Measurements from ENCODE around the gene CPNE9.

The CPNE9 gene

GRCh38 chr3:9729419-9729818 lies 25.8 kb downstream of the CPNE9 start:
- TF ChIP-seq, protein P1, sequence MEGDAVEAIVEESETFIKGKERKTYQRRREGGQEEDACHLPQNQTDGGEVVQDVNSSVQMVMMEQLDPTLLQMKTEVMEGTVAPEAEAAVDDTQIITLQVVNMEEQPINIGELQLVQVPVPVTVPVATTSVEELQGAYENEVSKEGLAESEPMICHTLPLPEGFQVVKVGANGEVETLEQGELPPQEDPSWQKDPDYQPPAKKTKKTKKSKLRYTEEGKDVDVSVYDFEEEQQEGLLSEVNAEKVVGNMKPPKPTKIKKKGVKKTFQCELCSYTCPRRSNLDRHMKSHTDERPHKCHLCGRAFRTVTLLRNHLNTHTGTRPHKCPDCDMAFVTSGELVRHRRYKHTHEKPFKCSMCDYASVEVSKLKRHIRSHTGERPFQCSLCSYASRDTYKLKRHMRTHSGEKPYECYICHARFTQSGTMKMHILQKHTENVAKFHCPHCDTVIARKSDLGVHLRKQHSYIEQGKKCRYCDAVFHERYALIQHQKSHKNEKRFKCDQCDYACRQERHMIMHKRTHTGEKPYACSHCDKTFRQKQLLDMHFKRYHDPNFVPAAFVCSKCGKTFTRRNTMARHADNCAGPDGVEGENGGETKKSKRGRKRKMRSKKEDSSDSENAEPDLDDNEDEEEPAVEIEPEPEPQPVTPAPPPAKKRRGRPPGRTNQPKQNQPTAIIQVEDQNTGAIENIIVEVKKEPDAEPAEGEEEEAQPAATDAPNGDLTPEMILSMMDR (IDR thresholded peaks at IDR 0.05; ENCODE audit: insufficient read depth, low read depth, low read length, missing control alignments): no peak
- no peak overlapping the region for H3K4me3 ChIP-seq (ENCODE audit: low read length)
- DNase-seq (ENCODE audit: low read depth): no peak

DNA sequence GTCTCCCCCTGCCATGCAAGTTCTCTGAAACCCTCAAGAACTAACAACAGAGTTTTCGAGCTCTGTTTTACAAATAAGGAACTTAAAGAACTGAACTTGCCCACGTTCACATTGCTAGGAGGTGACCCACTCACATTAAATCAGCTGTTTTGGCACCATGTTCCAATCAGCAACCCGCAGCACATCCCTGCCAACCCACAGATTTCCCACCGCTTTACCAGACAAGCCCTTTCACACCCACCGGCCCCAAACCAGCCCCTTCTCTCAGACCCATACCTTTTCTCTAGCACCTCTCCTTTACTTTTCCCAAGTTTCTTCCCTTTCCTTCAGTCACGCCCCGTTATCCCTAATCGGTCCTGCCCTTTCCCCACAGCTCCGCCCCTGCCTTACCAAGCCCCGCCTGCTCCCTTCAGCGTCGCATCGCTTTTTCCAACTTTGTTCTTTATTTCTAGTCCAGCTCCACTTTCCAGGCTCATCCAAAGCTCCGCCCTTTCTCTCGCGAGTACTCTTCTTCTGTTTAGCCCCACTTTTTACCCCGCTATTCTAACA lies 27.1 kb downstream of the CPNE9 start:
- DNase-seq (ENCODE audit: low read depth): no peak
- peak overlapping the region; percentile 57 for H3K4me3 ChIP-seq (ENCODE audit: low read length)
- TF ChIP-seq, protein P1 (IDR thresholded peaks at IDR 0.05; ENCODE audit: insufficient read depth, low read depth, low read length, missing control alignments): no peak

- TF ChIP-seq, protein P1 (IDR thresholded peaks at IDR 0.05; ENCODE audit: insufficient read depth, low read depth, low read length, missing control alignments): peak; percentile 23
- DNase-seq (ENCODE audit: low read depth): peak; percentile 100
- H3K4me3 ChIP-seq (ENCODE audit: low read length): peak within 1 kb of the TSS; percentile 82
Measured at GRCh38 chr3:9731206-9732079, 27.8 kb downstream of the CPNE9 start, which contains the start of gene BRPF1. Gene BRPF1 (plus strand): TSS chr3:9731735. CDS start chr3:9734141, 2,406 bp downstream.

DNA sequence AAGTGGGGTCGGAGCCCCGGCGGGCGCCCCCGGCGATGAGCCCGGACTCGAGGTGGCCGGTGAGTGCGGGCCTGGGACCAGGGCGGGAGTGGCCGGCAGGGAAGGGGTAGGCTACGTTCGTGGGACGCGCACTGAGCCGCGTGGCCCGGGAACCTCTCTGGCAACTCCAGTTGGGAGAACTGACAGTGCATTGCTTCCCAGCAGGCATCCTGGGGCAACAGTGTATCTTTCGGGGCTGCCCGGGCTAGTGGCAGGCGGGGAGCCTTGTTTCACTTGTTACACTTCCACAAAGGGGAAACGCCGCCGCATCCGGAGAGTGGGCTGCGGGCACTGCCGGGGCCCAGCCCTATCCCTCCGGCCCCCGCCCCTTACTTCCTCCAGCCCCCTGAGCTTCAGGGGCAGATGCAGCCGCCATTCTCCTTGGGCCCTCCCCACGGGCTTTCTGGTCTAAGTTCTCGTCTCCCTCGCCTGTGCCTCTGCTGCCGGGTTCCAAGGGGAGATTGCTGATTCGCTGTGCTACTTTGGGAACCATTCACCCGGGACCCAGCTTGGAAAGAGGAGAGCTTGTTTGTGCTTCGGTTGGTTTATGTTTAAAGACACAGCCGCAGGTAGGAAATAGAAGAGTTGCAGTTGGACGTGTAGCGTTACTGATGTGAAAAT lies 28.6 kb downstream of the CPNE9 start:
- peak overlapping the region; percentile 82 for H3K4me3 ChIP-seq (ENCODE audit: low read length)
- peak; percentile 19 for DNase-seq (ENCODE audit: low read depth)
- TF ChIP-seq, protein P1 (IDR thresholded peaks at IDR 0.05; ENCODE audit: insufficient read depth, low read depth, low read length, missing control alignments): no peak

GRCh38 chr3:9732740-9733115 lies 29.1 kb downstream of the CPNE9 start:
- DNase-seq (ENCODE audit: low read depth): peak; percentile 55
- peak overlapping the region; percentile 82 for H3K4me3 ChIP-seq (ENCODE audit: low read length)
- TF ChIP-seq, protein P1 (IDR thresholded peaks at IDR 0.05; ENCODE audit: insufficient read depth, low read depth, low read length, missing control alignments): peak; percentile 8

- peak; percentile 16 for DNase-seq (ENCODE audit: low read depth)
- TF ChIP-seq, protein P1 (IDR thresholded peaks at IDR 0.05; ENCODE audit: insufficient read depth, low read depth, low read length, missing control alignments): no peak
- H3K4me3 ChIP-seq (ENCODE audit: low read length): no peak overlapping the region
Measured at GRCh38 chr3:9736831-9737230, 33.2 kb downstream of the CPNE9 start.

Measured in epithelial cell of esophagus (primary cell).